Measurements from ENCODE around the gene EPHA1.
A peak's percentile ranks its signal among the peaks of the same experiment; 100 is the strongest.

EPHA1 gene

DNA sequence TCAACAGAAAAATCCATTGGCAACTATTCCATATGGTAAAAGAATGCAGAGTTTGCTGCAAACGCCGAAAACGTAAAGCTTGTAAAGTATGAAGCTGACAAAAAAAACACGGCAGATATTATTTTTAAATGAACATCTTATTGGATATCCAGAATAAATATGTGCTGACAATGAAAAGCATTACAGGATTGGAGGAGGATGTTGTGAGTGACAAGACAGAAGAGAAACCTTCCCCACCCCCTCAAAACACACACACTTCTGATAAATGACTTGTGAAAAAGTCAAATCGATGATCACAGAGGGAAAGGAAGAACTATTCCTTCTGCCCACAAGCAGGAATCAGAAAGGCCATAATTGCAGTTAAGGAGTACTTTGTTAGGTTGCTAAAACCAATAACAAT is 60.7 kb downstream of the EPHA1 start:
- H3K4me3 ChIP-seq (ENCODE audit: low read depth, low read length) = no peak overlapping the region
- DNase-seq (ENCODE audit: low read depth, low spot score) = no peak
- in situ Hi-C loops (cut with HindIII; ENCODE audit: low sequenced_read_pairs) = no loop called here
- TF ChIP-seq, protein P1, sequence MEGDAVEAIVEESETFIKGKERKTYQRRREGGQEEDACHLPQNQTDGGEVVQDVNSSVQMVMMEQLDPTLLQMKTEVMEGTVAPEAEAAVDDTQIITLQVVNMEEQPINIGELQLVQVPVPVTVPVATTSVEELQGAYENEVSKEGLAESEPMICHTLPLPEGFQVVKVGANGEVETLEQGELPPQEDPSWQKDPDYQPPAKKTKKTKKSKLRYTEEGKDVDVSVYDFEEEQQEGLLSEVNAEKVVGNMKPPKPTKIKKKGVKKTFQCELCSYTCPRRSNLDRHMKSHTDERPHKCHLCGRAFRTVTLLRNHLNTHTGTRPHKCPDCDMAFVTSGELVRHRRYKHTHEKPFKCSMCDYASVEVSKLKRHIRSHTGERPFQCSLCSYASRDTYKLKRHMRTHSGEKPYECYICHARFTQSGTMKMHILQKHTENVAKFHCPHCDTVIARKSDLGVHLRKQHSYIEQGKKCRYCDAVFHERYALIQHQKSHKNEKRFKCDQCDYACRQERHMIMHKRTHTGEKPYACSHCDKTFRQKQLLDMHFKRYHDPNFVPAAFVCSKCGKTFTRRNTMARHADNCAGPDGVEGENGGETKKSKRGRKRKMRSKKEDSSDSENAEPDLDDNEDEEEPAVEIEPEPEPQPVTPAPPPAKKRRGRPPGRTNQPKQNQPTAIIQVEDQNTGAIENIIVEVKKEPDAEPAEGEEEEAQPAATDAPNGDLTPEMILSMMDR (IDR thresholded peaks at IDR 0.05; ENCODE audit: low read depth, low read length) = no peak

DNA sequence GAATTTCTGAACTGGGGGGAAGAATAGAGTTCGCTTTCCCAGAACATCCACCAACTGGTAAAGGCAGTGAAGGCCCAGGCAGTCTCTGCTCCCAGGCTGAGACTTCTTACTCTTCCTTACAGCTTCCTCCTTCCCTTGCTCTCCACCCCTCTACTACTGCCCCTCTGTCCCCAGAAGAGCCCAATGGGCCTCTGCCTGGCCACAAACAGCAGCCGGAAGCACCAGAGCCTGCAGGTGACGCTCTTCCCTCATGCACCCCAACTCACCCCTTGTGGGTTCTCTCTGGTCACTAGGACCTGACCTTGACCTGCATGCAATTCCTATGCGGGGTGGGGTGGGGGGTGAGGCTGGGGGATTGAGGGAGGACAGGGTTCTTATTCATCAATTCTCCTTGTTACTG is 62.6 kb downstream of the EPHA1 start:
- in situ Hi-C loops (cut with HindIII; ENCODE audit: low sequenced_read_pairs) = no loop called here
- TF ChIP-seq, protein P1 (IDR thresholded peaks at IDR 0.05; ENCODE audit: low read depth, low read length) = no peak
- DNase-seq (ENCODE audit: low read depth, low spot score) = no peak
- H3K4me3 ChIP-seq (ENCODE audit: low read depth, low read length) = no peak overlapping the region

DNA sequence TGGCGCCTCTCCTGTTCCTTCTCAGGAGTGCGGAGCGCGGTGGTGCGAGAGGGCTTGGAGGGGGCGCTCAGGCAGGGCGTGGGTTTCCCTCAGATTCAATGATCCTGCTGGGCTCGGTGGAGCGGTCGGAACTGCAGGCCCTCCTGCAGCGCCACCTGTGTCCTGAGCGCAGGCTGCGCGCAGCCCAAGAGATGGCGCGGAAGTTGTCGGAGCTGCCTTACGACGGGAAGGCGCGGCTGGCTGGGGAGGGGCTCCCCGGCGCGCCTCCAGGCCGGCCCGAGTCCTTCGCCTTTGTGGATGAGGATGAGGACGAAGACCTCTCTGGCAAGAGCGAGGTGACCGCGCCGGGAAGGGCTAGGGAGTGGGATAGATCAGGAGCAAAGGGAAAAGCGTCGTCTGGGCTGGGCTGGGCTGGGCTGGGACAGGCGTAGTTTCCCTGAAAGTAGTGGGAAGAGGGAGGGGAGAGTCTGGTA is 63.2 kb downstream of the EPHA1 start:
- in situ Hi-C loops (cut with HindIII; ENCODE audit: low sequenced_read_pairs) = no loop called here
- peak overlapping the region; percentile 6 for H3K4me3 ChIP-seq (ENCODE audit: low read depth, low read length)
- TF ChIP-seq, protein P1 (IDR thresholded peaks at IDR 0.05; ENCODE audit: low read depth, low read length) = peak; percentile 60
- peak; percentile 28 for DNase-seq (ENCODE audit: low read depth, low spot score)

DNA sequence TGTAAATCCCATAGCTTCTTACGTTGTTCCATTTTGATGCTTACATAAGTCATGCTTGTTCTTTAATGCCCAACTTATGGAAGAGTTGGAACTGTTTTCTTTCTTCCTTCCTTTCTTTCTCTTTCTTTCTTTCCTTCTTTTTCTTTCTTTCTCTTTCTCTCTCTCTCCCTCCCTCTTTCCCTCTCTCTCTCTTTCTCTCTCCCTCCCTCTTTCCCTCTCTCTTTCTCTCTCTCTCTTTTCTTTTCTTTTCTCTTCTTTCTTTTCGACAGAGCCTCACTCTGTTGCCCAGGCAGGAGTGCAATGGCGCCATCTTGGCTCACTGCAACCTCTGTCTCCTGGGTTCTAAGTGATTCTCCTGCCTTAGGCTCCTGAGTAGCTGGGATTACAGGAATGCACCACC is 65.1 kb downstream of the EPHA1 start:
- in situ Hi-C loops (cut with HindIII; ENCODE audit: low sequenced_read_pairs) = no loop called here
- no peak overlapping the region for H3K4me3 ChIP-seq (ENCODE audit: low read depth, low read length)
- TF ChIP-seq, protein P1 (IDR thresholded peaks at IDR 0.05; ENCODE audit: low read depth, low read length) = no peak
- DNase-seq (ENCODE audit: low read depth, low spot score) = no peak

DNA sequence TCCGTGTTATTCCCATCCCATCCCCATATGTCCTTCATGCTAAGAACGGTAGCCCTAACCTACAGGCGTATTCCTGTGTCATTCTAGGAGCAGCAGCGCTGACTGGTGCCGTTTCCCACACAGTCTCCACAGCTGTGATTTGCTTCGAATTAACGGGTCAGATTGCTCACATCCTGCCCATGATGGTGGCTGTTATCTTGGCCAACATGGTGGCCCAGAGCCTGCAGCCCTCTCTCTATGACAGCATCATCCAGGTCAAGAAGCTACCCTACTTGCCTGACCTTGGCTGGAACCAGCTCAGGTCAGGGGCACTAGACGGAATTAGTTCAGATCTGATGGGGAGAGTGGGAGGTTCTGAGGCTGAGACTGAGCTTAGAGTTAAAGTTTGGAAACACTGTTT is 66.8 kb downstream of the EPHA1 start:
- TF ChIP-seq, protein P1 (IDR thresholded peaks at IDR 0.05; ENCODE audit: low read depth, low read length) = no peak
- no peak overlapping the region for H3K4me3 ChIP-seq (ENCODE audit: low read depth, low read length)
- in situ Hi-C loops (cut with HindIII; ENCODE audit: low sequenced_read_pairs) = no loop called here
- no peak for DNase-seq (ENCODE audit: low read depth, low spot score)
